PC-3 (cell line): ENCODE data around the gene PPP1R9B. TPM values are rescaled to one million over a fixed set of nuclear protein-coding genes. Genes with fewer than 3 reads are reported as not detected.

ENCODE experiments used
- ATAC-seq: fragments of 200-7000 bp; cut with Tn5 transposase; 2 replicates; pipeline ENCODE4 v1.9.1; 2020; ENCODE audit warnings: mild to moderate bottlenecking, moderate library complexity
- BruUV-seq: library from RNA; stranded (reverse); fragments of 400-500 nt; replicated peaks from 2 replicates; lab custom pipeline; 2021; lab: Mats Ljungman, UMichigan
- CTCF ChIA-PET: fragments of 300-600 bp; sonication (Branson Sonifier 250); formaldehyde crosslinking; loops from one replicate; lab custom pipeline; 2022; ENCODE audit warnings: antibody characterized with exemption; lab: Charles Lee
- POLR2A ChIA-PET: fragments of 300-600 bp; sonication (Branson Sonifier 250); formaldehyde crosslinking; loops from one replicate; lab custom pipeline; 2022; ENCODE audit warnings: antibody characterized with exemption; ENCODE audit not compliant: unreplicated experiment; lab: Charles Lee
- DNase-seq: peaks from one replicate; pipeline ENCODE4 v3.0.0-alpha.2; 2015
- H2AFZ ChIP-seq: fragments of 300-600 bp; sonication (generic); 2 replicates; pipeline ENCODE4 v1.6.0; 2016; ENCODE audit warnings: antibody characterized with exemption, low read length
- H3F3A ChIP-seq: fragments of 300-600 bp; sonication (generic); one replicate; pipeline ENCODE4 v1.6.0; 2017; ENCODE audit warnings: antibody characterized with exemption, low read length, control low read depth, mild to moderate bottlenecking; ENCODE audit not compliant: unreplicated experiment
- H3K27ac ChIP-seq: fragments of 300-600 bp; sonication (generic); 2 replicates; pipeline ENCODE4 v1.5.1; 2016; ENCODE audit warnings: mild to moderate bottlenecking, low read length
- H3K27me3 ChIP-seq: fragments of 300-600 bp; sonication (generic); 2 replicates; pipeline ENCODE4 v1.6.1; 2016; ENCODE audit warnings: low read length, mixed read lengths
- H3K36me3 ChIP-seq: fragments of 300-600 bp; sonication (generic); 2 replicates; pipeline ENCODE4 v1.6.1; 2016; ENCODE audit warnings: low read depth, mixed run types, low read length, mixed read lengths
- H3K4me1 ChIP-seq: fragments of 300-600 bp; sonication (generic); 2 replicates; pipeline ENCODE4 v1.5.1; 2016; ENCODE audit warnings: low read length; ENCODE audit not compliant: insufficient read depth
- H3K4me2 ChIP-seq: fragments of 300-600 bp; sonication (generic); 2 replicates; pipeline ENCODE4 v1.6.0; 2016; ENCODE audit warnings: low read length
- H3K4me3 ChIP-seq: fragments of 300-600 bp; sonication (generic); 2 replicates; pipeline ENCODE4 v1.5.1; 2016; ENCODE audit warnings: mild to moderate bottlenecking, low read length, mixed read lengths
- H3K79me2 ChIP-seq: fragments of 300-600 bp; sonication (generic); 2 replicates; pipeline ENCODE4 v1.6.1; 2017; ENCODE audit warnings: low read length, mixed read lengths
- H3K9ac ChIP-seq: fragments of 300-600 bp; sonication (generic); 2 replicates; pipeline ENCODE4 v1.6.0; 2016; ENCODE audit warnings: mild to moderate bottlenecking, low read length
- H3K9me2 ChIP-seq: fragments of 300-600 bp; sonication (generic); replicated peaks from 2 replicates; pipeline ENCODE4 v1.6.1; 2016; ENCODE audit warnings: mixed run types, low read length, mixed read lengths
- H3K9me3 ChIP-seq: fragments of 300-600 bp; sonication (generic); 2 replicates; pipeline ENCODE4 v1.6.1; 2016; ENCODE audit warnings: low read length, mixed read lengths
- H4K20me1 ChIP-seq: fragments of 300-600 bp; sonication (generic); 2 replicates; pipeline ENCODE4 v1.6.1; 2016; ENCODE audit warnings: low read length, mixed read lengths
- EZH2 ChIP-seq: fragments of 300-600 bp; sonication (generic); IDR thresholded peaks from one replicate; pipeline ENCODE4 v1.6.1; 2017; ENCODE audit warnings: antibody characterized with exemption, mild to moderate bottlenecking, low read length; ENCODE audit not compliant: unreplicated experiment
- EZH2phosphoT487 ChIP-seq: fragments of 300-600 bp; sonication (generic); IDR thresholded peaks from 2 replicates; pipeline ENCODE4 v1.6.1; 2018; ENCODE audit warnings: mild to moderate bottlenecking, antibody characterized with exemption, low read length, borderline replicate concordance
- intact Hi-C: fragments of 100-400 bp; cut with micrococcal nuclease; formaldehyde crosslinking; loops from 2 replicates; pipeline ENCODE4 v1.9.0; 2023
- total RNA-seq: library from RNA; depleted of rRNA; stranded (reverse); fragments of >200 nt; gene quantifications from 2 replicates; pipeline ENCODE4 v1.2.3, GENCODE V29; 2014
- TF ChIP-seq, protein P1 (sequence below): fragments of 300-600 bp; sonication (generic); conservative IDR thresholded peaks from 2 replicates; pipeline ENCODE4 v1.5.1; 2017; ENCODE audit warnings: antibody characterized with exemption, low read depth, mild to moderate bottlenecking, low read length

The PPP1R9B gene
- total RNA-seq, 1 experiment from 2014 or later = 67.7 TPM

DNA sequence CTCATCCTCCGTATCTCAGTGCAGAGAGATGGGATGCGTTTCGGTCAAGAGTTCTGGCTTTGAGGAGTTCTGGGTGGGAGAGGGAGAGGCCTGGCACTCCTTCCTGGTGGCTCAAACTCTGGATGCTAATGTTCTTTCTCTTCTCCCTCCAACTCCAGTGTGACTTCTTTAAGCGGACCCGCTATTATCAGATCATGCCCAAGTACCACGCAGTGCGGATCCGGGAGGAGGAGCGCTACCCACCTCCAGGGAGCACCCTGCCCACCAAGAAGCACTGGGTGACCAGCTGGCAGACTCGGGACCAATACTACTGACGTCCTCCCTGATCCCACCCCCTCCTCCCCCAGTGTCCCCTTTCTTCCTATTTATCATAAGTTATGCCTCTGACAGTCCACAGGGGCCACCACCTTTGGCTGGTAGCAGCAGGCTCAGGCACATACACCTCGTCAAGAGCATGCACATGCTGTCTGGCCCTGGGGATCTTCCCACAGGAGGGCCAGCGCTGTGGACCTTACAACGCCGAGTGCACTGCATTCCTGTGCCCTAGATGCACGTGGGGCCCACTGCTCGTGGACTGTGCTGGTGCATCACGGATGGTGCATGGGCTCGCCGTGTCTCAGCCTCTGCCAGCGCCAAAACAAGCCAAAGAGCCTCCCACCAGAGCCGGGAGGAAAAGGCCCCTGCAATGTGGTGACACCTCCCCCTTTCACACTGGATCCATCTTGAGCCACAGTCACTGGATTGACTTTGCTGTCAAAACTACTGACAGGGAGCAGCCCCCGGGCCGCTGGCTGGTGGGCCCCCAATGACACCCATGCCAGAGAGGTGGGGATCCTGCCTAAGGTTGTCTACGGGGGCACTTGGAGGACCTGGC is 61.3 kb downstream of the PPP1R9B start:
- Histone ChIP-seq H3K4me1 (no peaks in the 10 kb centered on the region), H3K9me2 (no peaks in the 10 kb centered on the region), H3K27me3 (no peaks in the 10 kb centered on the region), H3K36me3 (peaks cover 42% of the 10 kb centered on the region), H3K27ac (no peak overlapping the region), H4K20me1 (0 out of 2 replicates have a peak, but pooled peaks cover 4% of the 10 kb centered on the region), H2AFZ (no peak overlapping the region), H3K4me3 (no peak overlapping the region), H3K79me2 (no peaks in the 10 kb centered on the region), H3K4me2 (no peak overlapping the region), H3K9me3 (no peaks in the 10 kb centered on the region), H3F3A (peaks cover 12% of the 10 kb centered on the region), H3K9ac (no peak overlapping the region)
- BruUV-seq = no TSS peak
- ATAC-seq = no peak
- no peak for DNase-seq
- ChIA-PET CTCF (no interaction called here), POLR2A (no interaction called here)
- TF ChIP-seq, protein P1, sequence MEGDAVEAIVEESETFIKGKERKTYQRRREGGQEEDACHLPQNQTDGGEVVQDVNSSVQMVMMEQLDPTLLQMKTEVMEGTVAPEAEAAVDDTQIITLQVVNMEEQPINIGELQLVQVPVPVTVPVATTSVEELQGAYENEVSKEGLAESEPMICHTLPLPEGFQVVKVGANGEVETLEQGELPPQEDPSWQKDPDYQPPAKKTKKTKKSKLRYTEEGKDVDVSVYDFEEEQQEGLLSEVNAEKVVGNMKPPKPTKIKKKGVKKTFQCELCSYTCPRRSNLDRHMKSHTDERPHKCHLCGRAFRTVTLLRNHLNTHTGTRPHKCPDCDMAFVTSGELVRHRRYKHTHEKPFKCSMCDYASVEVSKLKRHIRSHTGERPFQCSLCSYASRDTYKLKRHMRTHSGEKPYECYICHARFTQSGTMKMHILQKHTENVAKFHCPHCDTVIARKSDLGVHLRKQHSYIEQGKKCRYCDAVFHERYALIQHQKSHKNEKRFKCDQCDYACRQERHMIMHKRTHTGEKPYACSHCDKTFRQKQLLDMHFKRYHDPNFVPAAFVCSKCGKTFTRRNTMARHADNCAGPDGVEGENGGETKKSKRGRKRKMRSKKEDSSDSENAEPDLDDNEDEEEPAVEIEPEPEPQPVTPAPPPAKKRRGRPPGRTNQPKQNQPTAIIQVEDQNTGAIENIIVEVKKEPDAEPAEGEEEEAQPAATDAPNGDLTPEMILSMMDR = no peak
- TF ChIP-seq EZH2phosphoT487 (no peak), EZH2 (no peak)
- intact Hi-C loops = no loop called here

DNA sequence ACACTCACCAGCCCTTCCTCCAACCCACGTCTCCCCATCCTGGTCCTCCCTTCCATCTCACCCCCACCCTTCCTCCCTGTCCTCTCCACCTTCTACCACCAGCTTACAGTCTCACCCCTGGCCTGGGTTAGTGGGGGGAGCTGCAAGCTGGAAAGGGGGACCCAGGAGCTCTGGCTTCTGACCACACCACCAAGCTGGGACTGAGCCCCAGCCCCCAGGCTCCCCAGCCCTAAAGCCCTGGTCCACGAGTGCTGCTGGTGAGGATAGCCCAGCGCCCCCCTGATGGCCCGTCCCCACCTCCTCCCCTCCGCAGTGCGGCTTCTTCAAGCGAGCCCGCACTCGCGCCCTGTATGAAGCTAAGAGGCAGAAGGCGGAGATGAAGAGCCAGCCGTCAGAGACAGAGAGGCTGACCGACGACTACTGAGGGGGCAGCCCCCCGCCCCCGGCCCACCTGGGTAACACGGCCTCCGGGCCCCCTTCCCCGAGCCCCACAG is 62.5 kb downstream of the PPP1R9B start:
- CTCF ChIA-PET = interaction anchor here (0.8 to 1.4 kb wide), 2 partner anchors 25 to 61 kb away, joined by 5 to 12 read pairs; no protein-coding TSS in a partner anchor
- Histone ChIP-seq H3K36me3 (peaks cover 52% of the 10 kb centered on the region), H3K9ac (no peak overlapping the region), H3F3A (peaks cover 5% of the 10 kb centered on the region), H3K9me2 (no peaks in the 10 kb centered on the region), H3K79me2 (no peaks in the 10 kb centered on the region), H3K9me3 (no peaks in the 10 kb centered on the region), H3K27me3 (no peaks in the 10 kb centered on the region), H2AFZ (no peak overlapping the region), H3K4me3 (no peak overlapping the region), H3K4me2 (no peak overlapping the region), H3K4me1 (no peaks in the 10 kb centered on the region), H4K20me1 (0 out of 2 replicates have a peak, but pooled peaks cover 4% of the 10 kb centered on the region), H3K27ac (no peak overlapping the region)
- BruUV-seq = no TSS peak
- ATAC-seq (no peak), DNase-seq (no peak)
- no peak for TF ChIP-seq EZH2phosphoT487
- TF ChIP-seq EZH2 = no peak
- TF ChIP-seq, protein P1 = no peak
- intact Hi-C loops = loop anchor here (1.0 to 2.0 kb wide), 2 partner anchors 23 to 61 kb away; no protein-coding TSS in a partner anchor
- POLR2A ChIA-PET = no interaction called here
